ENCODE data around the gene ITLN2. TPM values are rescaled to one million over a fixed set of nuclear protein-coding genes. Genes with fewer than 3 reads are reported as not detected.

ITLN2 gene
- total and polyA plus RNA-seq, 2 experiments from 2014 or later: 8.0 to 12.8 TPM

DNA sequence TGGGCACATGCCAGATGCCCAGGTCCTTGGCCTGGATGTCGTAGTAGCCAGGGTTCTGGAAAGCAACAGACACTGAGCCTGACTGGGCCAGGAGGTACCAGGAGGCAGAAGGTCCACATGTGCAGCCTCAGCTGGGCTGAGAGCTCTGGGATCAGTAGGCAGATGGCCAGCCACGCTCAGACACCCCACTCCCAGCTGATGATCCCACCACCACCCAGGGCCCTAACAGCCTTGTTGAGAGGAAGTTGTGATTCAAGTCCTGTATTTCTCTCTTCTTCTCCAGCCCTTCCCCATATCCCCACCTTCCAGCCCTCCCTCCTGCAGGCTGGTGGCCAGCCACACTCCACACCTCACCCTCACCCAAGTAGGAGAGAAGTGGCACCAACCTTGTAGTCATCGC is 4.0 kb downstream of the ITLN2 start (continued):
- TF ChIP-seq, protein P1, sequence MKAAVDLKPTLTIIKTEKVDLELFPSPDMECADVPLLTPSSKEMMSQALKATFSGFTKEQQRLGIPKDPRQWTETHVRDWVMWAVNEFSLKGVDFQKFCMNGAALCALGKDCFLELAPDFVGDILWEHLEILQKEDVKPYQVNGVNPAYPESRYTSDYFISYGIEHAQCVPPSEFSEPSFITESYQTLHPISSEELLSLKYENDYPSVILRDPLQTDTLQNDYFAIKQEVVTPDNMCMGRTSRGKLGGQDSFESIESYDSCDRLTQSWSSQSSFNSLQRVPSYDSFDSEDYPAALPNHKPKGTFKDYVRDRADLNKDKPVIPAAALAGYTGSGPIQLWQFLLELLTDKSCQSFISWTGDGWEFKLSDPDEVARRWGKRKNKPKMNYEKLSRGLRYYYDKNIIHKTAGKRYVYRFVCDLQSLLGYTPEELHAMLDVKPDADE (IDR thresholded peaks at IDR 0.05): no peak
- no peak for TF ChIP-seq NANOG (IDR thresholded peaks at IDR 0.05; ENCODE audit: borderline replicate concordance)
- TF ChIP-seq EZH2phosphoT487 (IDR thresholded peaks at IDR 0.05; ENCODE audit: unreplicated experiment): no peak
- no peak for TF ChIP-seq POLR2AphosphoS5 (IDR thresholded peaks at IDR 0.05; ENCODE audit: low read depth)
- TF ChIP-seq STAT1 (IDR thresholded peaks at IDR 0.05; ENCODE audit: unreplicated experiment): no peak
- no peak for TF ChIP-seq JUNB (IDR thresholded peaks at IDR 0.05; ENCODE audit: unreplicated experiment)
- TF ChIP-seq, protein P2, sequence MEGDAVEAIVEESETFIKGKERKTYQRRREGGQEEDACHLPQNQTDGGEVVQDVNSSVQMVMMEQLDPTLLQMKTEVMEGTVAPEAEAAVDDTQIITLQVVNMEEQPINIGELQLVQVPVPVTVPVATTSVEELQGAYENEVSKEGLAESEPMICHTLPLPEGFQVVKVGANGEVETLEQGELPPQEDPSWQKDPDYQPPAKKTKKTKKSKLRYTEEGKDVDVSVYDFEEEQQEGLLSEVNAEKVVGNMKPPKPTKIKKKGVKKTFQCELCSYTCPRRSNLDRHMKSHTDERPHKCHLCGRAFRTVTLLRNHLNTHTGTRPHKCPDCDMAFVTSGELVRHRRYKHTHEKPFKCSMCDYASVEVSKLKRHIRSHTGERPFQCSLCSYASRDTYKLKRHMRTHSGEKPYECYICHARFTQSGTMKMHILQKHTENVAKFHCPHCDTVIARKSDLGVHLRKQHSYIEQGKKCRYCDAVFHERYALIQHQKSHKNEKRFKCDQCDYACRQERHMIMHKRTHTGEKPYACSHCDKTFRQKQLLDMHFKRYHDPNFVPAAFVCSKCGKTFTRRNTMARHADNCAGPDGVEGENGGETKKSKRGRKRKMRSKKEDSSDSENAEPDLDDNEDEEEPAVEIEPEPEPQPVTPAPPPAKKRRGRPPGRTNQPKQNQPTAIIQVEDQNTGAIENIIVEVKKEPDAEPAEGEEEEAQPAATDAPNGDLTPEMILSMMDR (conservative IDR thresholded peaks at IDR 0.05; ENCODE audit: low read depth in 2 of 2): no peak
- no peak for TF ChIP-seq ZNF331 (CRISPR knock-in tag; IDR thresholded peaks at IDR 0.05; ENCODE audit: low read depth)
- no peak for TF ChIP-seq EZH2 (IDR thresholded peaks at IDR 0.05; ENCODE audit: low read depth, unreplicated experiment)

DNA sequence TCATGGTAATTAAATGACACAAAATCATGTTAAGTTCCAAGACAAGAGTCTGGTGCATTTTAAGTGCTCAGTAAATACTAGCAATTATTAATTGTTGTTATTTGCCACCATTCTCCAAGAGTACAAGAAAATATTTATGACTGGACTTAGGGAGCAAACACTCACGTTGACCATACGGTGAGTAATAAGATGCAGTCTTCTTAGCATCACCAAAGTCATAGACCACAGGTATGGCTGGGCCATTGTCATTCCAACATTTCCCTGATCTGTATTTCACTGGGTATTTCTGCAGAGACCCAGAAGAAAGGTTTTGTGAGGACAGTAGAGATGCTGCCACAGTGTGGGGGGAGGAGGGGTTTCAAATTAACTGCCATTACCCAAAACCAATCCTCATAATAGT is 4.7 kb downstream of the ITLN2 start:
- Mint-ChIP-seq H3K27me3 (ENCODE audit: insufficient read depth, low read depth, poor library complexity) (peaks cover 4% of the 10 kb centered on the region), H3K36me3 (ENCODE audit: low read depth) (peaks cover 2% of the 10 kb centered on the region; the same call in 1 of the 3 replicates), H3K4me3 (no peak overlapping the region), H3K4me1 (peaks cover 51% of the 10 kb centered on the region), H3K9me3 (no peaks in the 10 kb centered on the region), H3K27ac (no peak overlapping the region)
- Histone ChIP-seq H3K9me2 (ENCODE audit: insufficient read depth) (no peaks in the 10 kb centered on the region), H3K4me1 (ENCODE audit: insufficient read depth) (peaks cover 5% of the 10 kb centered on the region), H3F3A (replicated peaks; ENCODE audit: low read depth) (no peaks in the 10 kb centered on the region), H3K79me2 (replicated peaks; ENCODE audit: insufficient read depth) (no peaks in the 10 kb centered on the region), H3K36me3 (ENCODE audit: insufficient read depth) (no peaks in the 10 kb centered on the region), H3K4me2 (no peak overlapping the region), H3K27me3 (ENCODE audit: insufficient read depth) (no peaks in the 10 kb centered on the region), H4K20me1 (replicated peaks; ENCODE audit: insufficient read depth) (no peaks in the 10 kb centered on the region), H2AFZ (no peak overlapping the region), H3K27ac (ENCODE audit: low read depth) (no peak overlapping the region), H3K4me3 (no peak overlapping the region)
- DNase-seq (ENCODE audit: low spot score) (no peak), ATAC-seq (no peak)
- TF ChIP-seq NANOG (IDR thresholded peaks at IDR 0.05; ENCODE audit: borderline replicate concordance) (no peak), STAT1 (IDR thresholded peaks at IDR 0.05; ENCODE audit: unreplicated experiment) (no peak), EZH2phosphoT487 (IDR thresholded peaks at IDR 0.05; ENCODE audit: unreplicated experiment) (no peak), ZNF331 (CRISPR knock-in tag; IDR thresholded peaks at IDR 0.05; ENCODE audit: low read depth) (no peak), CREB1 (CRISPR knock-in tag; IDR thresholded peaks at IDR 0.05; ENCODE audit: low read depth) (no peak), EZH2 (IDR thresholded peaks at IDR 0.05; ENCODE audit: low read depth, unreplicated experiment) (no peak), POLR2AphosphoS5 (IDR thresholded peaks at IDR 0.05; ENCODE audit: low read depth) (no peak), ZNF114 (CRISPR knock-in tag; IDR thresholded peaks at IDR 0.05) (no peak), JUNB (IDR thresholded peaks at IDR 0.05; ENCODE audit: unreplicated experiment) (no peak)
- TF ChIP-seq, protein P1 (IDR thresholded peaks at IDR 0.05): no peak
- TF ChIP-seq, protein P3, sequence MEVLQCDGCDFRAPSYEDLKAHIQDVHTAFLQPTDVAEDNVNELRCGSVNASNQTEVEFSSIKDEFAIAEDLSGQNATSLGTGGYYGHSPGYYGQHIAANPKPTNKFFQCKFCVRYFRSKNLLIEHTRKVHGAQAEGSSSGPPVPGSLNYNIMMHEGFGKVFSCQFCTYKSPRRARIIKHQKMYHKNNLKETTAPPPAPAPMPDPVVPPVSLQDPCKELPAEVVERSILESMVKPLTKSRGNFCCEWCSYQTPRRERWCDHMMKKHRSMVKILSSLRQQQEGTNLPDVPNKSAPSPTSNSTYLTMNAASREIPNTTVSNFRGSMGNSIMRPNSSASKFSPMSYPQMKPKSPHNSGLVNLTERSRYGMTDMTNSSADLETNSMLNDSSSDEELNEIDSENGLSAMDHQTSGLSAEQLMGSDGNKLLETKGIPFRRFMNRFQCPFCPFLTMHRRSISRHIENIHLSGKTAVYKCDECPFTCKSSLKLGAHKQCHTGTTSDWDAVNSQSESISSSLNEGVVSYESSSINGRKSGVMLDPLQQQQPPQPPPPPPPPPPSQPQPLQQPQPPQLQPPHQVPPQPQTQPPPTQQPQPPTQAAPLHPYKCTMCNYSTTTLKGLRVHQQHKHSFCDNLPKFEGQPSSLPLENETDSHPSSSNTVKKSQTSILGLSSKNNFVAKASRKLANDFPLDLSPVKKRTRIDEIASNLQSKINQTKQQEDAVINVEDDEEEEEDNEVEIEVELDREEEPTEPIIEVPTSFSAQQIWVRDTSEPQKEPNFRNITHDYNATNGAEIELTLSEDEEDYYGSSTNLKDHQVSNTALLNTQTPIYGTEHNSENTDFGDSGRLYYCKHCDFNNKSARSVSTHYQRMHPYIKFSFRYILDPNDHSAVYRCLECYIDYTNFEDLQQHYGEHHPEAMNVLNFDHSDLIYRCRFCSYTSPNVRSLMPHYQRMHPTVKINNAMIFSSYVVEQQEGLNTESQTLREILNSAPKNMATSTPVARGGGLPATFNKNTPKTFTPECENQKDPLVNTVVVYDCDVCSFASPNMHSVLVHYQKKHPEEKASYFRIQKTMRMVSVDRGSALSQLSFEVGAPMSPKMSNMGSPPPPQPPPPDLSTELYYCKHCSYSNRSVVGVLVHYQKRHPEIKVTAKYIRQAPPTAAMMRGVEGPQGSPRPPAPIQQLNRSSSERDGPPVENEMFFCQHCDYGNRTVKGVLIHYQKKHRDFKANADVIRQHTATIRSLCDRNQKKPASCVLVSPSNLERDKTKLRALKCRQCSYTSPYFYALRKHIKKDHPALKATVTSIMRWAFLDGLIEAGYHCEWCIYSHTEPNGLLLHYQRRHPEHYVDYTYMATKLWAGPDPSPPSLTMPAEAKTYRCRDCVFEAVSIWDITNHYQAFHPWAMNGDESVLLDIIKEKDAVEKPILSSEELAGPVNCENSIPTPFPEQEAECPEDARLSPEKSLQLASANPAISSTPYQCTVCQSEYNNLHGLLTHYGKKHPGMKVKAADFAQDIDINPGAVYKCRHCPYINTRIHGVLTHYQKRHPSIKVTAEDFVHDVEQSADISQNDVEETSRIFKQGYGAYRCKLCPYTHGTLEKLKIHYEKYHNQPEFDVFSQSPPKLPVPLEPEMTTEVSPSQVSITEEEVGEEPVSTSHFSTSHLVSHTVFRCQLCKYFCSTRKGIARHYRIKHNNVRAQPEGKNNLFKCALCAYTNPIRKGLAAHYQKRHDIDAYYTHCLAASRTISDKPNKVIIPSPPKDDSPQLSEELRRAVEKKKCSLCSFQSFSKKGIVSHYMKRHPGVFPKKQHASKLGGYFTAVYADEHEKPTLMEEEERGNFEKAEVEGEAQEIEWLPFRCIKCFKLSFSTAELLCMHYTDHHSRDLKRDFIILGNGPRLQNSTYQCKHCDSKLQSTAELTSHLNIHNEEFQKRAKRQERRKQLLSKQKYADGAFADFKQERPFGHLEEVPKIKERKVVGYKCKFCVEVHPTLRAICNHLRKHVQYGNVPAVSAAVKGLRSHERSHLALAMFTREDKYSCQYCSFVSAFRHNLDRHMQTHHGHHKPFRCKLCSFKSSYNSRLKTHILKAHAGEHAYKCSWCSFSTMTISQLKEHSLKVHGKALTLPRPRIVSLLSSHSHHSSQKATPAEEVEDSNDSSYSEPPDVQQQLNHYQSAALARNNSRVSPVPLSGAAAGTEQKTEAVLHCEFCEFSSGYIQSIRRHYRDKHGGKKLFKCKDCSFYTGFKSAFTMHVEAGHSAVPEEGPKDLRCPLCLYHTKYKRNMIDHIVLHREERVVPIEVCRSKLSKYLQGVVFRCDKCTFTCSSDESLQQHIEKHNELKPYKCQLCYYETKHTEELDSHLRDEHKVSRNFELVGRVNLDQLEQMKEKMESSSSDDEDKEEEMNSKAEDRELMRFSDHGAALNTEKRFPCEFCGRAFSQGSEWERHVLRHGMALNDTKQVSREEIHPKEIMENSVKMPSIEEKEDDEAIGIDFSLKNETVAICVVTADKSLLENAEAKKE (CRISPR knock-in tag; IDR thresholded peaks at IDR 0.05): no peak
